Activated gamma-delta T cell treated with anti-CD3 and anti-CD28 coated beads, Interleukin-2, amount 50 U/mL, for 16 hours (primary cell): ENCODE results near the gene USP21.
A peak's percentile ranks its signal among the peaks of the same experiment; 100 is the strongest.

Source experiments
- DNase-seq: peaks from one replicate; pipeline ENCODE4 v3.0.0-alpha.2; 2020; ENCODE audit warnings: low read depth

USP21 gene

DNA sequence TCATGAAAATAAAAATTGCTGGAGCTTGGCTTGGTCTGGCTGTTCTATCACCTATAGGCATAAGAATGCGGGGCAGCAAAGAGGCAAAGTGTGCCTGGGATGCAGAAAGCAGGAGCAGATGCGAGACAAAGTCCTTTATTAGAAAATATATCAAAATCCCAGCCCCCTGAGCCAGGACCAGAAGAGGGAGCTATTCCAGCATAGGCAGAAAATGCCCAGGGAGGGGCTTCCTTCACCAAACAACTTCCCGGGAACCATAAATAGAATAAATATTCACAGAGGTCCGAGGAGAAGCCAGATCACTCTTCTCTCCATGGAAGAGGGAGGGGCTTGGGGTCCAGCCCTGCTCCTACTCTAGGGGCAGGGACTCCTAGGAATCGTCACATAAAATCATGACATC is 11.9 kb downstream of the USP21 start:
- no peak for DNase-seq

DNA sequence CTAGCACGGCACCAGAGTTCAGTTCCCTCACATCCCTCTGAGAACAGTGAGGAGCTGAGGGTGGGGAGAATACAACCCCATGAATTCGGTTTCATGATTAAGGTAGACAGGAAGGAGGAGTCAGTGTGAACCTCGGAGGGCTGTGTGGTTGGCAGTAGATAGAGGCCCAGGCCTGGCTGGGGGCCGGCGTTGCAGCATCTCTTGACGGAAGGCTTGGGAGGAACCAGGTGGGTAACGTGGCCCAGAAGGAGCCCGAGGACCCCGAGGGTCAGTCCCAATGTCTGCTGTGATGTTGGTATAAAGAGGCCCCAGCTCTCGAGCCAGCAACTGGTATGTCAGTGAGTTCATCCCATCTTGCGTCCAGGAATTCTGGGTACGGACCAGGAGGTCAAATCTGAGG is 12.4 kb downstream of the USP21 start:
- DNase-seq, result no peak

DNA sequence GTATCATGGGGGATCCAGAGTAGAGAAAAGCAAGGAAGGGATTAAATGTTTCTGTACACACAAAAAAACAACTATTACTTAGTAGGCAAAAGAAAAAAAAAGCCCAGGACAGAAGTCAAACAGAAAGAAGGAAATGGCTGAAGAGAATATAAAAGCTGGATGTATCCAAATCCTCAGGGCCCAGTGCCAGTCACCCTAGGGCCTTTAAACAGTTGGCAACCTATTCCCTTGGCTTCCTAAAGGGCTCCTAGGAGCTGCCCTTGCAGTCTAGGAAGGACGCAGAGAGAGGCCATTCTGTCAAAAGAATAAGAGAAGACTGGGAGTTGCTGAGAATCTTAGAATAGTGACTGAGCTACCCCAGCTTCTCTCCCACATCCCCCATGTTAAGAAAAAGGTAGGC is 13.0 kb downstream of the USP21 start:
- no peak for DNase-seq

DNA sequence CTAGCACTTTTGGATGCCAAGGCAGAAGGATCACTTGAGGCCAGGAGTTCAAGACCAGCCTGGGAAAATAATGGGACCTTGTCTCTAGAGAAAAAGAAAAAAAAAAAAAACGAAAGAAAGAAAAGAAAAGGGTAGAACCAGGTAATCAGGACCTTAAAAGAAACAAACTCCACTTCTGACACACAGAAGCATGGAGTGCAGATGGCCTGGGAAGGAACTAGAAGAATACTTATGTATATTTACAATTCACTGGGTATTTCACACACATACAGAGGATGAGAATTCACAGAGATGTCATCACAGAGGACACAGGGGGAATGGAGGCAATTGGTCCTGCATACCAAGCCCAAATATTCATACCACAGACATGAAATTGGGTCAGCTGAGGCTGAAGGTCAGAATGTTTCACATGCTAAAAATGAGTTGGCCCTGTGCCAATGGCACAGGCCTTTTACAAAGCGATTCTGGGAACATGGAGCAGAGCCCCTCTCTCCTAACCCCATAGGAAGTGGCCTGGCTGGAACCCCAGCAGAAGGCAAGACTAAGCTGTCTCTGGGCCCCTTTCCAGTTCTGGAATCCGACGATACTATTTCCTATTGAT is 13.6 kb downstream of the USP21 start:
- no peak for DNase-seq

DNA sequence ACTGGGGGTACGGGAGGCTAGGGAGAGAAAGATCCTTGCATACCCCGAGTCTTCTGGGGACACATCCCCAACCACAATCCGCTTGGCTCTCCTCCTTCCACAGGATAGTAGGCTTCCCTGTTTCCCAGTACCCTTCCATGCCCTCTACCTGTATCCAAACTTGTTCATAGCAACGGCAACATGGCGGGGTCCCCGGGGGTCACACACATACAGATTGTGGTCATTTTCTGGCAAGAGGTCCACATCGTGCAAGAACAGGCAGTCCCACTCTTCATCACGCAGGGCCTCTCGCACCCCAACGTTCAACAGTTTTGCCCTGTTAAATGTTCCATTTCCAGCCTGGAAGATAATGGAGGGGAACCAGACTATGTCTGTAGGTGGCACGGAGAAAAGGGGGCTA is 14.4 kb downstream of the USP21 start:
- DNase-seq, result no peak

DNA sequence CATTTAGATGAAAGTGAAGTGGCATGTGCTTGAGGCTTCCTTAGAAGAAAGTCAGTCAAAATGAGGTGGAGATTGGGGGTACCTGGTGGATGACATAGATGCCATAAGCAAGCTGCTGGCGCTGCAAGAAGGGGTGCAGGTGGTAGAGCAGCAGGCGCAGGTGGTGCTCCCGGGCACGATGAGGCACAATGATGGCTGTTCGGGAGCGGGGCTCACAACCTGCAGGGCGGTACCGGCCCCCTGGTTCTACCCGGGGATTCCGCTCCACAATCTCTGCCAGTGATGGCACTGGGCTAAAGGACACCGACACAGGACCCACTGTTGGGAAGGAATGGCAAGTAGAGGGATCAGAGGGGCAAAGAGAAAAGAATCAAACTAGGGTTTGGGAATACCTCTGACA is 15.6 kb downstream of the USP21 start:
- DNase-seq, result no peak

DNA sequence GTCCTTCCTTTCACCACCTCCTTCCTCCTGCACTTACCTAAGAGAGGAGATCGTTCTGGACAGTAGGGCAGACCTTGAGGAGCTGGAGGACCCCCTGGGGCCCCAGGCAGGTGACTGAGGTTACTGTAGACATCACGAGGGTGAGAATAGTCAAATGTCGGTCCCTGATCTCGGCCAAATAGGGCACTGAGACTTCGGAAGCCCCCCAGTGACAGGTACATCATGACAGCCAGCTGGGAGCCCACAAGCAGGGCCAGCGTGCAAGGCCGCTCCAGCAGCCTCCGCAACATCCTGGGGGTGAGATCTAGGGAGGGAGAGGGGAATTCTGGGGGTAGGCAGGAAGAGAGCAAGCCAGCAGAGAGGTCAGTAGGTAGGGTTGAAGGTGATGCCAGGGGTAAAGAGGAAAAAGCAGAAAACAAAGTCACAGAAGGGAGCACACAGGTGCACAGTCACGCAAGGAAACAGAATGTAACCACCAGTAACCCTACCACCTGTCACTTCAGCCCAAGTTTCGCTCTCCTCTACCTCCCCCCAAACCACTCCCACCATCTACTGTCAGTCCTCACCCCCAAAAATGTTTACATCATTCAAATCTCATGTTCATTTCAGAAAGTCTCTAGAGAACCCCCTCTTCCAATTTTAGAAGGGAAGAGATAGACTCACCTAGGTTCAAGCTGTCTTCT is 16.6 kb downstream of the USP21 start:
- DNase-seq, result no peak

DNA sequence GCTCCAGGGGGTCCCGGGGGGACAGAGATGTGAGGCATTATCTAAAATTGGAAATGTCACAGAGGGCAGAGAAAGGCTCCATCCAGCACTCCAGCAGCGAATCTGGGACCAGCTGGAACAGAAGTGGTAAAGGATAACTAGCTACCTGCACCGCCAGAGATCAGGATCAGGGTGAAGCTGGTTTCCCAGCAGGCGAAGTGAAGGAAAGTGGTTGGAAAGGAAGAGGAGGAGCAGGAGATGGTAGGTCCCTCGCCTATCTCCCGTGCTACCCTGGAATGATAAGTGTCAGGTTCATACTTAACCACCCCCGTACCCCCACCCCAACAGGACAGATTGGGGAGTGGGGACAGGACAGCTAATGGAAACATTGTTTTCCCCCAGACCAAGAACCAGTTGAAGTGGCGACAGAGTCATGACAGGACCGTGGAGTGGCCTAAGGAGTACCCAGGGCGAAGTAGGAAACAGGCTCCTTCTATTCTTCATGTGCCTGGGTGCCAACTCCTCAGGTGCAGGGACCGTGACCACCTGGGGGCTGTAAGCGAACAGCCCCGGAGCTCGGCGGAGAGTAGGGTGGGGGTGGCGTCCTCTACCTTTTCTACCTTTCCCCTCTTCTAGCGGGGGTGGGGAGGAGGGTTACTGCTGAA is 17.3 kb downstream of the USP21 start:
- DNase-seq, result no peak

DNA sequence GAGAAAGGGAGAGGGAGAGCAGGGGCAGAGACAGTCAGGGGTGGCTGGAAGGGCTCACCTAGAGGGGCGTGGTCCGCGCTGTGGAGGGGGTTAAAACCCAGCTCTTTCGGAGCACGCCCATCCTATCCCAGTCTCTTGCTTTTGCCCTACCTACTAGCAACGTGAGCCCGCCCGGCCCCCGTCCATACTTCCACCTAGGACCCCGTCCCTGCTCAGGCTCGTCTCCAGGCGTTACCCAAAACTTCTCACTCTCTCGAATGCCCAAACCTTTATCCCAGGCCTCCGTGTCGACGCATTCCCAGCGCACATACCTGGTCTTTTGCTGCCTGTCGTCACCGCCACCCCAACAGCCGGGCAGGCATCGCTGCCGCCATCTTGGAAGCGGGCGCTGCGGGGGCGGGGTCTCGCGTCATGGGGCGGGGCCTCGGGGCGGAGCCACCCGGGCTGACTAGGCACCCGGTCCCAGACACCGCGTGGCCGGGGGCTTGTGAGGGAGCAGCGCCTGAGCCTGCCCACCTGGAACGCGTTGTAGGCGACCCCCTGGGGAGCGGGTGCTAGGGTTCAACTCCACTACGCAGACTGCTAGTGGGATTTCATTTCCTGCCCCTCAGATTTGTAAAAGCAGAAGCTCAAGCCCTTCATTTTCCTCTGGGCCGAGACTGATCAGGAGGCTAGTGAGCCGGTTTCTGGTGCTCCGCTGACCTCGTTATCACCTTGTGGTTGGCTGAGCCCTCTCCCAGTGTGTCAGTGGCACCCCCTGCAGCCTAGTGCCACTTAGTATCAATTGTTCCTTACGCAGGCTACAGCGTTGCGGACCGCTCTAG is 18.0 kb downstream of the USP21 start, which contains the start of gene B4GALT3:
B4GALT3 (minus strand) TSS at position 396 of the 824 bp plus-strand sequence. CDS start 1,447 bp downstream, outside the sequence.
- DNase-seq, result peak; percentile 94

DNA sequence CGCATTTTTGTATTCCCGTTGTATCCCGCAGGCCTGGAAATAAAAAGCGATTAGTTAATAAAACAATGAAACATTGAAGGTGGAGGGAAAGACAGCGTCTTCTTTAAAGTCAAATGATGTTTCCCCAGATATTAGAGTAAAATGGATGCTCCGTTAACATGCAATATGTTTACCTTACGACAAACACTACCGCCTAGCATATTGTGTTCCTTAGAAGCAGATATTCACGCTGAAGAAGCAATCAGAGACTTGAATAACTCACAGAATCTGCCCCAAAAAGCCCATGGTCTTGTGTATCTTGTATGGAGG is 18.6 kb downstream of the USP21 start:
- DNase-seq, result no peak

DNA sequence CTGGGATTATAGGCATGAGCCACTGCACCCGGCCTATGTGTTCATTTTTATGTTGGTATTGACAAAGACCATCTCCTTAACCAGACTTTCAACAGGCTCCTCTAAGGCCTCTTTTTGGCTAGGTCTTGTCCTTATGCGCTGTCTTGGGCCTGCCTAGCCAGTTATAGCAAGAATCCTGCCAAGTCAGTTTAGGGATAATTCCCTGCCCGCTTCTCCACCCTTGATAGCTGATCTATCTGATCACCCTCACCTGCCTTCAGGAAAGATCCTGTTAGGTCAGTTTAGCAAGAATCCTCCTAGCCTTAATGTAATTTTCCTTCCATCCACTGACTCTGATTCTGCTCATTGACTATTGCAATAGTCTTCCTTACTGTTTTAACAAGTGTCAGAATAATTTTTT is 20.4 kb downstream of the USP21 start:
- no peak for DNase-seq

DNA sequence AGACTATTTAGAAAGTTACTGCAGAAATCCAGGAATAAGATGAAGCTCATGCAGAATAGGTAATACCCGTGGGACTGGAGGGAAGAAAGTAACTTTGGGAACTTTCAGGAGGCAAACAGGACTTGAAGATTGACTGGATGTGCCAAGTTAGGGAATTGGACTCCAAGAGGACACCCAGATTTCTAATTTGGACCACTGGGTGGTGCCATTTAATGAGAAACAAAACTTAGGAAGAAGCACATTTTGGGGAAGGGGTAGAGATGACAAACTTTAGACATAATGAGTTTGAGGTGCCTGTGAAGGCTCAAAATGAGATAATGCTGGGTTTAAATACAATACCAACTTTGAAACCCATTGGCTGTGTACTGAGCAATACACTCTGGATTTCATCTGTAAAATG is 21.3 kb downstream of the USP21 start:
- DNase-seq, result no peak

DNA sequence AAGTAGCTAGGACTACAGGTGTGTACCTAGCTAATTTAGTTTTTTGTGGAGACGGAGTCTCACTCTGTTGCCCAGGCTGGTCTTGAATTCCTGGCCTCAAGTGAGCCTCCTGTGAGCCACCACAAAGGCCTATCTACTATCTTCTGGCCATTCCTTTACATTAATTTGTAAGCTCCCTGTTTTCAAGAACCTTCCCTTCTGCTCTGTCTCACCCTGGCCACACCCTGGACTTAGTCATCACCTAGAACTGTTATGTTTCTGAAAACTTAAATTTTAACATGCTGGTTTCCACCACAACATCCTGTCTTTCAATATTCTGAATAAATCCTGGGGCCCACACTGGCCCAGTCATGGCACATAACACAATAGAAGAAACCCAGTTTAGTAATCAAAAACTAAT is 22.9 kb downstream of the USP21 start:
- DNase-seq, result peak; percentile 42

DNA sequence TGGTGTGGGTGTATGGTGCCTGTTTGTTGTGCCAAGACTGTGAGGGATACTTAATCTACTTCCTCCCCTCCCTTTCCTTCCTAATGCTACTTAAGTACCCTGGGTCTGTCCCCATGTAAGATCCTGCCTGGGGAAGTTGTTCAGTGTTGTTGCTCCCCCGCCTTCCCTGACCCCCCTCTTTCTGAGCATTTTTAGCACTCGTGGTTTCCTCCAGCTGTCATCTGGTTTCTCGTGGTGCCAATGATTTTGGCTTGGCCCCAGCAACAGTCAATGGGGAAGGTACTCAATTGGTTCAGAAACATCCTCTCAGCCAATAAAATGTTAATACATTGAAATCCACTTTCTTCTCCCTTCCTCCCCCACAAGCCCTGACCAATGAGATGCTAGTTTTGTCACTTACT is 26.0 kb downstream of the USP21 start:
- DNase-seq, result peak; percentile 67

DNA sequence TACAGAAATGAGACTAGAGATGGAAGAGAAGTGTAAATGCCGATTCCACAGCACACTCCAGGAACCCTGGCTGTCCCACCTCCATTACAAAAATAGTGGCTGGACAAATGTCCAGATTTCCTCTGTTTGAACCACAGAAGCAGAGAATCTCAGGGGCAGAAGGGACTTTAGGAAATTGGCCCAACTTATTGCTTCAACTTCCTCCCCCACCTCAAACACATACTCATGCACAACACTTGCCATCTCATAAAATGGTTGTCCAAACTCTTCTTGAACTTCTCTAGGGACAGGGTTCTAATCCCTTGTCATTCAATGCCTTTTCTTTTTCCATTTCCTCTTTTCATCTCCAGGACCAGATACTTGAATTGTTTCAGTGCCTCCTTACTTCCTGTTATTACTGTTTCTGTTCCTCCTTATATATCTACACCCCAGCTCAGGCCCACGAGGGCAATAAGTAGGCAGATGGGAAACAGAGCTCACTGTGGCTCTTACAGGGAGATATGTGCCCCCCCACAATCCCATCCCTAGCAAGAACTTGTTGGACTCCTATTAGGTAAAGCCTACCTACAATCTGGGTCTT is 26.5 kb downstream of the USP21 start:
- no peak for DNase-seq

DNA sequence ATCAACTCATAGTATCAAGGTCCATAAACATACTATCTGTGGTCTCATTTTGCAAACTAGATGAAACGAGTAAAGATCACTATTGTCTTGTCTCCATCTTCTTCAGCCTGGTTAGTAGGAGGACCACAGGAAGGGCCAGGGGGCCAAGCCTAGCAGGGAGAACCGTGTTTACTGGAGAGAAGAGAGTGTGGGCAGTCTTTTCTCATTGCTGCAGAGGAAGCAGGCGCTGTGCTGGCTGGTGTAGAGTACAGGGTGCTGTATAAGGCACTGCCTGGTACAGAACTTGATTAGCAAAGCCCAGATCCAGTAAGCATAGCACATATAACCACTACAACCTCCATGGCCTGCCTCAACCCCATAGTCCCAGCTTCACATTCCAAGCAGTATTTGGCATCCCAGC is 28.0 kb downstream of the USP21 start:
- no peak for DNase-seq

DNA sequence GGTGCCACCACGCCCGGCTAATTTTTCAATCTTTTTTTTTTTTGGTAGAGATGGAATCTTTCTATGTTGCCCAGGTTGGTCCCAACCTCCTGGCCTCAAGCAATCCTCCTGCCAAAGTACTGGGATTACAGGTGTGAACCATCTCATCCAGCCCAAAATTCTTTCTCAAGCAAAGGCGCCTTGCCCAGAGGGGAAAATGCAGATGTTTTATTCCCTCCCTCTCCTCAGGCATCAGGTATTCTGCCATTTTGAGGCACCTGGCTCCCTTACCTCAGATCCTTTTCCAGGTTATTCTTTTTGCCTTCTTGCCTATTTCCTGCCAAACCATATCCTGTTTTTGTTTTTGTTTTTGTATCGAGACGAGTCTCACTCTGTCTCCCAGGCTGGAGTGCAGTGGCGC is 29.1 kb downstream of the USP21 start:
- DNase-seq, result no peak

DNA sequence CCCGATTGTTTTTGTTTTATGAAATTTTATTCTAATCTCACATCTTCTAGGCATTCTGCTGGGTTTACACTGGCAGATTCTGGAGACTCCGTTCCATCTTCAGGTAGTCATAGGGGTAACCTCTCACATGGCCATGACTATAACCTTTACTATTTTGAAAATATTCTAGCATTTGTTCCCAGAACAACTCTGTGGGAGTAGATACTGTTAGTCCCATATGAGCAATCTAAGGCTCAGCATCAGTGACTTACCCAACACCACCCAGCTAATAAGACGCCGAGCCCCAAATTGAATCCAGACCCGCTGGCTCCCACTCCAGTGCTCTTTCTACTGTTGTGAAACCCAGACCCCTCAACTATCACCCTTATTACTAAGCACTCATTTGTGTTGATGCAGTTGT is 29.7 kb downstream of the USP21 start:
- no peak for DNase-seq

DNA sequence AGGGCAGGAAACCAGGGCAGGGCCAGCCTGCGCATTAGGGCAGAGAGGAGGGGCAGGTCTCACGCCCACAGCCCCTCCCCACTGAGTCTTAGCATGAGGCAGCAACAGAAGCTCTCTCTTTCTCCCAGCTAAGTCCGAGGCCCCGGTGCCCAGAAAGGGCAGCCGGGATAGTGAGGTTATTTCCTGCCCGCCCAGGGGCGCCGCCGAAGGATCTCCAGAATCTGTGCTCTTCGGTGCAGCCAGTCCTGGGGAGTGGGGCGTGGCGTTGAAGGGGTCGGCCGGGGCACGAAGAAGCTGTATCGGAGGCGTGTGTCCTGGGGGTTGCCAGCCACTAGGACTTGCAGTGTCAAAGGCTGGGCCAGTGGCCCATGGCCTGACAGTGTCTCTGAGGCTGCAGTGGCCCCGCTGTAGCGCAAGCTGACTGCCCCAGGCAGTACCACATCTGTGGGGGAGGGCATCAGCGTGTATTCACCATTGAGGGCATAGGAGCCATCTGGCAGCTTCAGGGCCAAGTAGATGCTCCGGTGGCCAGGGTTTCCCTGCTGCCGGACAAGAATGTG is 31.7 kb downstream of the USP21 start:
- no peak for DNase-seq

DNA sequence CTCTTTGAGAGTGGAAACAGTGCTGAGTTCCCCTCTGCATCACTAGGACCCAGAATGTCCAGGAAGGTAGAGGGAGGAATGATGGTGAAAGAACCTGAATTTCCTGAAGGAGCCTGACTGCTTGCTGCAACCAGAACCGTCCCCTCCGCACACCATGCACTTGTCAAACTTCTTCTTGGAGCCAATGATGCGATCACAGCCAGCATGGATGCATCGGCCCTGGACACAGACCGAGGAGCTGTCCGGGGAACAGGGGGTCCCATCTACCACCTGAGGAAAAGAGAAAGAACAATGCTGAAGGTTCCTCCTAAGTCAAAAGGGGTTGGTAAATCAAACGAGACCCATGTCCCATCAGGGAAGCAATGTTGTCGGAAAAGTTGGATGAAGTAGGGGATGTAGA is 32.7 kb downstream of the USP21 start:
- DNase-seq, result no peak

DNA sequence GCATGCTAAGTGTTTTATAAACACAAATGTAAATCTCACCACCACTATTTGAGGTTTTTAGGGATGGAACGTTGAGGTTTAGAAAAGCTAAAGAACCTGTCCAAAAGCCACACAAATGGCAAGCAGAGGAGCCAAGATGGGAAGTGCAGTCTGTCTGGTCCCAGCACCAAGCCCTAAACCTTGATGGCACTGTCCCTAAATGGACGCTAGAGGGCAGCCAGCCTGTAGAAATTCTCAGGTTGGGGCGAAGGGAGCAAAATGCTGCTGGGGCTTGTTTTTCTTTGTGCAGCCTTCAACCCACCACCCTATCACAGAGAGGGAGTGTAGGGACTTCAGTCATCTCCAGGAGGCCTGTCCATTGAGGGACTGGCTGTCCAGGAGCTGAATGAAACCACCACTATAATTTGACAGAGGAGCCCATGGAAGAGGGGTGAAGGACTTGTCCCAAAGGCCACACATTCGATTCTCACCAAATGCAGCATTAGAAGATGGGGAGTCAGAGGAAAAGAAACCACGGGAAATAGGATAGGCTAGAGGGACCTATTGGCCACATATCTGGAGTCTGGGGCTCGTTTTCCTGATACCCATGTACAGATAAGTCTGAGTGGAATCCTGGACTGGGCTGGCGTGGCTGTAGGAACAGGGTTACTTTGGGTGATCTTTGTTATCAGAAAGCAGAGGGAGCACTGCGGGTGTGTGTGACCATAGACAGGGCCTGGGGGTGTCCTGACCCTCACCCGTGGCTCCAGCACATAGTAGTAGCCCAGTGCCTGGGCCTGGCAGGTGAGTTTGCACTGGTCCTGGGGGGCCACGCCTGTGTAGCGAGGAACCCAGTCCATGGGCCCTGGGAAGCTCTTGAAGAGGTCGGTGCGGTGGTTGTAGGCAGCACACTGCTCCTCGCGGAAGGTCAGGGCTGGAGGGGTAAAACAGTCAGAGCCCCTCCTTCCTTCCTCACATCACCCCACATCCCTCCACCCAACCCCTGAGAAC is 33.5 kb downstream of the USP21 start:
- DNase-seq, result peak; percentile 52
